Uterus (tissue), 2 donors: ENCODE measurements around the gene FOXN4.

Source experiments
- POLR2A ChIP-seq, 2 donors: fragments of 450-650 bp; IDR thresholded peaks; one replicate each; pipeline ENCODE4 v1.6.1; 2016; ENCODE audit warnings: antibody characterized with exemption in 2 of 2, mild to moderate bottlenecking in 1 of 2, moderate library complexity in 1 of 2
- TF ChIP-seq, protein P1 (sequence below), 4 experiments: fragments of 200-600 bp in 2 of 4; fragments of 450-650 bp in 2 of 4; sonication (generic) in 2 of 4; IDR thresholded peaks; one replicate each; pipeline ENCODE4 v1.5.1; 2016 to 2019; ENCODE audit warnings: antibody characterized with exemption in 4 of 4, mild to moderate bottlenecking in 2 of 4, moderate library complexity in 1 of 4

DNA sequence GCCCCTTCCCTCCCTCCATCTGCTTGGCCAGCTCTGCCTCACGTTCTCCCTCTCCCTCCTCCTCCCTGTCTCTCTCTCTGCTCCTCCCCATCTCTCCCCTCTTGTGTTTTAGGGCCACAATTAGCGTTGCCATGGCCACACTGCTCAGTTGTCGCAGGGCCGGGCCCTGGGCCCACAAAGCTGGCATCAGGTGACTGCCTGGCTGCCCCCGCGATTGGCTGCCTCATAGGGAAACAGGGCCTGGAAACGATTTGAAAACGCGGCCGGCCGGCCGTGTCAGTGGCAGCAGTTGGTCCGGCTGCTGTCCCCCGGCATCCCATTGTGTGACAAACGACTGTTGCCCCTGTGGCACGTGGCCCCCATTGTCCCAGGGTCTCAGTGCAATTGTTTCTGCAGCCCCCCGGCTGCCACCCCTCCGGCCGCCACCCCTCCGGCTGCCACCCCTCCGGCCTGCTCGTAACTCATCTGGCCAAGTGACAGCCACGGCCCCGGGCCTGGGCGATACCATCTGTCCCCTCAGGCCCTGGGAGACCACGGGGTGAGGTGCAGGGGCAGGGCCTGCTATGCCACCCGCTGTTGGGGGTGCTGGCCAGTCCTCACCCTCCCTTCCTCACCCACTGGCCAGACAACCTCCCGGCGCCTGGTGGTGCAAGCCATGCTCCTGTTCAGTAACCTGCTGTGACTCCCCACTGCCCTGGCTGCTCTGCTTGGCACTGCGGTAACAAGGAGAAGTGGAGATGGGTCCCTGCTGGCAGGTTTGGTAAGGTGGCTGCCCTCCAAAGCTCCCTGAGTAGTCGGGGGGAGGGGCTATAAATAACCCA, 17.4 kb downstream of the FOXN4 start:
- TF ChIP-seq, protein P1, sequence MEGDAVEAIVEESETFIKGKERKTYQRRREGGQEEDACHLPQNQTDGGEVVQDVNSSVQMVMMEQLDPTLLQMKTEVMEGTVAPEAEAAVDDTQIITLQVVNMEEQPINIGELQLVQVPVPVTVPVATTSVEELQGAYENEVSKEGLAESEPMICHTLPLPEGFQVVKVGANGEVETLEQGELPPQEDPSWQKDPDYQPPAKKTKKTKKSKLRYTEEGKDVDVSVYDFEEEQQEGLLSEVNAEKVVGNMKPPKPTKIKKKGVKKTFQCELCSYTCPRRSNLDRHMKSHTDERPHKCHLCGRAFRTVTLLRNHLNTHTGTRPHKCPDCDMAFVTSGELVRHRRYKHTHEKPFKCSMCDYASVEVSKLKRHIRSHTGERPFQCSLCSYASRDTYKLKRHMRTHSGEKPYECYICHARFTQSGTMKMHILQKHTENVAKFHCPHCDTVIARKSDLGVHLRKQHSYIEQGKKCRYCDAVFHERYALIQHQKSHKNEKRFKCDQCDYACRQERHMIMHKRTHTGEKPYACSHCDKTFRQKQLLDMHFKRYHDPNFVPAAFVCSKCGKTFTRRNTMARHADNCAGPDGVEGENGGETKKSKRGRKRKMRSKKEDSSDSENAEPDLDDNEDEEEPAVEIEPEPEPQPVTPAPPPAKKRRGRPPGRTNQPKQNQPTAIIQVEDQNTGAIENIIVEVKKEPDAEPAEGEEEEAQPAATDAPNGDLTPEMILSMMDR (IDR thresholded peaks at IDR 0.05), result no peak
- no peak for TF ChIP-seq POLR2A (IDR thresholded peaks at IDR 0.05)
